GM19372 (cell line): Measurements from ENCODE around the gene GABRA5.

Source experiments
- ATAC-seq: cut with Tn5 transposase; IDR thresholded peaks from one replicate; pipeline ENCODE4 v1.9.1; 2021; ENCODE audit warnings: mild to moderate bottlenecking, low read depth, moderate library complexity; ENCODE audit not compliant: unreplicated experiment

GABRA5 gene

GRCh38 chr15:26985050-26985449 lies 118.2 kb downstream of the GABRA5 start:
- no peak for ATAC-seq

DNA sequence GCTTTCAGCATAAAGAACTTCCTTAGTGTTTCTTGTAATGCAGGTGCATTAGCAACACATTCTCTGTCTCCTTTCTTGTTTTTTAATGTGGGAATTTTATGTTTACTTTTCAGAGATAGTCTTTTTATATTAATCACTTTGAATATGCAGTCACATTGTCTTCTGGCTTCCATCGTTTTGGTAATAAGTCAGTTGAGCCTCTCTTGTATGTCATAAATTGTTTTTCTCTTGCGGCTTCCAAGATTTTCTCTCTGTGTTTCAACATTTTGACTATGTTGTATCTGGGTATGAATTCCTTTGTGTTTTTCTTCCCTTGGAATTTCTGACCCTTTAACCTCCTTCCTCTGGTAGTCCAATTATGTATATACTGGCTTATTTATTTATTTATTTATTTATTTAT lies 129.4 kb downstream of the GABRA5 start:
- ATAC-seq = no peak
